Vagina (tissue), 2 donors: ENCODE results near the gene ZNF644. TPM values are rescaled to one million over a fixed set of nuclear protein-coding genes. Genes with fewer than 3 reads are reported as not detected.
"Not testable (repeated sequence)": the region's sequence is repeated elsewhere in the genome, so short reads cannot be mapped to it uniquely, and the experiment has no call there.

Source experiments
- DNase-seq, 2 donors: peaks; one replicate each; pipeline ENCODE4 v3.0.0-alpha.2; 2017; ENCODE audit errors: extremely low spot score in 2 of 2
- H3K27ac ChIP-seq: fragments of 200-600 bp; sonication (generic); one replicate; pipeline ENCODE4 v1.5.1; 2019
- H3K27me3 ChIP-seq: fragments of 200-600 bp; sonication (generic); one replicate; pipeline ENCODE4 v1.5.1; 2019
- H3K36me3 ChIP-seq, 2 donors: fragments of 200-600 bp; sonication (generic); one replicate each; pipeline ENCODE4 v1.5.1; 2017 to 2019
- H3K4me1 ChIP-seq: fragments of 200-600 bp; sonication (generic); one replicate; pipeline ENCODE4 v1.5.1; 2019
- H3K4me3 ChIP-seq, 2 donors: fragments of 200-600 bp; sonication (generic); 1 replicate in 1 of 2; 2 replicates in 1 of 2; pipeline ENCODE4 v1.5.1; 2016 to 2019
- H3K9me3 ChIP-seq: fragments of 200-600 bp; sonication (generic); one replicate; pipeline ENCODE4 v1.5.1; 2019
- CTCF ChIP-seq, 3 experiments: fragments of 450-650 bp in 2 of 3; fragments of 200-600 bp in 1 of 3; sonication (generic) in 1 of 3; IDR thresholded peaks; one replicate each; pipeline ENCODE4 v1.5.1; 2017 to 2019; ENCODE audit warnings: antibody characterized with exemption in 3 of 3, mild to moderate bottlenecking in 2 of 3, moderate library complexity in 2 of 3
- POLR2A ChIP-seq, 2 donors: fragments of 450-650 bp; IDR thresholded peaks; one replicate each; pipeline ENCODE4 v1.6.1; 2017; ENCODE audit warnings: antibody characterized with exemption in 2 of 2, mild to moderate bottlenecking in 2 of 2, moderate library complexity in 2 of 2
- POLR2AphosphoS5 ChIP-seq, 2 donors: sonication (generic); formaldehyde crosslinking; IDR thresholded peaks; one replicate each; pipeline ENCODE4 v1.9.0; 2017; ENCODE audit warnings: antibody characterized with exemption in 2 of 2, mild to moderate bottlenecking in 2 of 2, low read depth in 1 of 2; ENCODE audit not compliant: insufficient read depth in 1 of 2
- intact Hi-C: fragments of 100-400 bp; cut with DNase I; formaldehyde crosslinking; loops from one replicate; pipeline ENCODE4 v1.15.1; 2023
- total RNA-seq: library from RNA; depleted of rRNA; stranded (reverse); fragments of >200 nt; gene quantifications from one replicate; pipeline ENCODE4 v1.2.3, GENCODE V29; 2016

Gene ZNF644
- total RNA-seq, 1 donor from 2014 or later, result 57.9 TPM

DNA sequence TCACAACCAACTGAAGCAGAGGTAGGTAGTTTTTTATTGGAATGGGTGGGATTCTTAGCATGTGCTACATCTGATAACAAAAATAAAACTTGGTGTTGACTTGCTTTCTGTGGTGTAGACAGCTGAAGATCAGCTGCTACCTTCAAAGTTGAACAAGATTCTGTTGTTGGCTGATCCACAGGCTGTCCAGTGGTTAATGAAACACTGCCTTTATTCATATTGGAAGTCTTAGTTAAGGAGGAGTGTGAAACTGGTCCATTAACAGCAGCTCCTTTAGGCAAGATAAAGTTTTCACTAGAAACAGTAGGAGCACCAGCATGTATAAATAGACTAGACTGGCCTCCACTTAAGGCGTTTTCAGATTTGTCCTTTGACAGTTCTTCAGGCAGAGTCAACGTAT lies 81.1 kb downstream of the ZNF644 start:
- DNase-seq, result no peak
- TF ChIP-seq POLR2A (IDR thresholded peaks at IDR 0.05) (no peak), POLR2AphosphoS5 (IDR thresholded peaks at IDR 0.05; ENCODE audit: insufficient read depth in 1 of 2, low read depth in 1 of 2) (no peak), CTCF (IDR thresholded peaks at IDR 0.05) (no peak)
- Histone ChIP-seq H3K9me3 (no peaks in the 10 kb centered on the region), H3K27ac (no peak overlapping the region), H3K4me3 (no peak overlapping the region), H3K27me3 (no peaks in the 10 kb centered on the region), H3K4me1 (no peaks in the 10 kb centered on the region), H3K36me3 (peaks cover 0 to 12% of the 10 kb centered on the region in 2 donors)
- intact Hi-C loops, result no loop called here

- H3K4me3 ChIP-seq, result no peak overlapping the region
- no peaks in the 10 kb centered on the region for H3K9me3 ChIP-seq
- no peak overlapping the region for H3K27ac ChIP-seq
- no peaks in the 10 kb centered on the region for H3K27me3 ChIP-seq
- H3K36me3 ChIP-seq, result peaks cover 0 to 12% of the 10 kb centered on the region in 2 donors
- H3K4me1 ChIP-seq, result peaks cover 6% of the 10 kb centered on the region
- DNase-seq, result no peak
- TF ChIP-seq POLR2A (IDR thresholded peaks at IDR 0.05) (no peak), CTCF (IDR thresholded peaks at IDR 0.05) (no peak), POLR2AphosphoS5 (IDR thresholded peaks at IDR 0.05; ENCODE audit: insufficient read depth in 1 of 2, low read depth in 1 of 2) (no peak)
- intact Hi-C loops, result no loop called here
Measured at GRCh38 chr1:90936731-90937130, 85.1 kb downstream of the ZNF644 start.

GRCh38 chr1:90936061-90936460 lies 85.8 kb downstream of the ZNF644 start:
- Histone ChIP-seq H3K9me3 (no peaks in the 10 kb centered on the region), H3K27ac (no peak overlapping the region), H3K36me3 (peaks cover 0 to 12% of the 10 kb centered on the region in 2 donors), H3K4me1 (peaks cover 6% of the 10 kb centered on the region), H3K4me3 (no peak overlapping the region), H3K27me3 (no peaks in the 10 kb centered on the region)
- no peak for DNase-seq
- intact Hi-C loops, result no loop called here
- no peak for TF ChIP-seq POLR2AphosphoS5 (IDR thresholded peaks at IDR 0.05; ENCODE audit: insufficient read depth in 1 of 2, low read depth in 1 of 2)
- no peak for TF ChIP-seq CTCF (IDR thresholded peaks at IDR 0.05)
- no peak for TF ChIP-seq POLR2A (IDR thresholded peaks at IDR 0.05)

DNA sequence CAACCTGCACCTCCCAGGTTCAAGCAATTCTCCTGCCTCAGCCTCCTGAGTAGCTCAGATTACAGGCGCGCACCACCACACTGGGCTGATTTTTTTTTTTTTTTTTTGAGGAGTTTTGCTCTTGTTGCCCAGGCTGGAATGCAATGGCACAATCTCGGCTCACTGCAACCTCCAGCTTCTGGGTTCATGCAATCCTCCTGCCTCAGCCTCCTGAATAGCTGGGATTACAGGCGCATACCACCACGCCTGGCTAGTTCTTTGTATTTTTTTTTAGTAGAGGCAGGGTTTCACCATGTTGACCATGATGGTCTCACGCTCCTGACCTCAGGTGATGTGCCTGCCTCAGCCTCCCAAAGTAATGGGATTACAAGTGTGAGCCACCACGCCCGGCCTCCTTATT lies 93.6 kb downstream of the ZNF644 start:
- intact Hi-C loops, H3K36me3 ChIP-seq, DNase-seq, H3K27me3 ChIP-seq, H3K4me3 ChIP-seq, H3K9me3 ChIP-seq, H3K27ac ChIP-seq: not testable (repeated sequence)
- H3K4me1 ChIP-seq, result peaks cover 32% of the 10 kb centered on the region

- intact Hi-C loops, H3K27me3 ChIP-seq, H3K4me3 ChIP-seq, DNase-seq, H3K36me3 ChIP-seq, H3K27ac ChIP-seq, H3K9me3 ChIP-seq: not testable (repeated sequence)
- peaks cover 33% of the 10 kb centered on the region for H3K4me1 ChIP-seq
Measured at GRCh38 chr1:90927674-90928073, 94.2 kb downstream of the ZNF644 start.

DNA sequence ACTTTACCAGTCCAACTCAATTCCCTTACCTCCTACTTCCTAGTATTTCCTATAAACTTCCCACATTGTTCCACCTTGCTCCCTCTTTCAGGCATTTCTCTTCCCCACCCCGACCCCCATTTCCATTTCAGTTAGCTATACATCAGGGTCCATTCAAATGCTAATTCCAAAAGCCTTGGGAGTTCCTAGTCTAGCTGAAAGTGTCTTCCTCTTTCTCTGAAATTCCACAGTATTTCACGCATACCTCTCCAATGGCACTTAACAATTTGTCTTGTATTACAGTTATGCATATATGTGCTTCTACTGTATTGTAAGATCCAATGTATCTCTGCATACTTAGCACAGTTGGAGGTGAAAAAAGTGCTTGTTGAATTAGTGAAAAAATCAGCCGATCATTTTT lies 94.9 kb downstream of the ZNF644 start:
- no peak for DNase-seq
- TF ChIP-seq POLR2A (IDR thresholded peaks at IDR 0.05), result no peak
- TF ChIP-seq POLR2AphosphoS5 (IDR thresholded peaks at IDR 0.05; ENCODE audit: insufficient read depth in 1 of 2, low read depth in 1 of 2), result no peak
- no peak for TF ChIP-seq CTCF (IDR thresholded peaks at IDR 0.05)
- Histone ChIP-seq H3K4me3 (no peak overlapping the region), H3K9me3 (no peaks in the 10 kb centered on the region), H3K4me1 (peaks cover 40% of the 10 kb centered on the region), H3K36me3 (no peaks in the 10 kb centered on the region), H3K27me3 (no peaks in the 10 kb centered on the region), H3K27ac (no peak overlapping the region)
- intact Hi-C loops, result no loop called here
